Uterus (tissue), 2 donors: ENCODE data around the gene PCIF1.
"Not testable (repeated sequence)": the region's sequence is repeated elsewhere in the genome, so short reads cannot be mapped to it uniquely, and the experiment has no call there.

ENCODE experiments used
- CTCF ChIP-seq, 4 experiments: fragments of 200-600 bp in 2 of 4; fragments of 450-650 bp in 2 of 4; sonication (generic) in 2 of 4; IDR thresholded peaks; one replicate each; pipeline ENCODE4 v1.5.1; 2016 to 2019; ENCODE audit warnings: antibody characterized with exemption in 4 of 4, mild to moderate bottlenecking in 2 of 4, moderate library complexity in 1 of 4
- POLR2A ChIP-seq, 2 donors: fragments of 450-650 bp; IDR thresholded peaks; one replicate each; pipeline ENCODE4 v1.6.1; 2016; ENCODE audit warnings: antibody characterized with exemption in 2 of 2, mild to moderate bottlenecking in 1 of 2, moderate library complexity in 1 of 2

- not testable (repeated sequence) for TF ChIP-seq POLR2A, CTCF (IDR thresholded peaks at IDR 0.05)
These were observed 21.8 kb downstream of the PCIF1 start for GRCh38 chr20:45956326-45956725.
